Epithelial cell of umbilical artery (primary cell): ENCODE measurements around the gene CHRM4. TPM values are rescaled to one million over a fixed set of nuclear protein-coding genes. Genes with fewer than 3 reads are reported as not detected.

Experiments used
- total RNA-seq: library from RNA; depleted of rRNA; stranded (reverse); fragments of >200 nt; gene quantifications from 2 replicates; pipeline ENCODE4 v1.2.3, GENCODE V29; 2014

CHRM4 gene
- total RNA-seq, result under 0.01 and 0.30 TPM in 2 replicates

GRCh38 chr11:46391578-46392420, at the start of gene CHRM4:
Gene CHRM4, minus strand, starts transcription at chr11:46391776. Its CDS starts 5,219 bp downstream, at chr11:46386557.

DNA sequence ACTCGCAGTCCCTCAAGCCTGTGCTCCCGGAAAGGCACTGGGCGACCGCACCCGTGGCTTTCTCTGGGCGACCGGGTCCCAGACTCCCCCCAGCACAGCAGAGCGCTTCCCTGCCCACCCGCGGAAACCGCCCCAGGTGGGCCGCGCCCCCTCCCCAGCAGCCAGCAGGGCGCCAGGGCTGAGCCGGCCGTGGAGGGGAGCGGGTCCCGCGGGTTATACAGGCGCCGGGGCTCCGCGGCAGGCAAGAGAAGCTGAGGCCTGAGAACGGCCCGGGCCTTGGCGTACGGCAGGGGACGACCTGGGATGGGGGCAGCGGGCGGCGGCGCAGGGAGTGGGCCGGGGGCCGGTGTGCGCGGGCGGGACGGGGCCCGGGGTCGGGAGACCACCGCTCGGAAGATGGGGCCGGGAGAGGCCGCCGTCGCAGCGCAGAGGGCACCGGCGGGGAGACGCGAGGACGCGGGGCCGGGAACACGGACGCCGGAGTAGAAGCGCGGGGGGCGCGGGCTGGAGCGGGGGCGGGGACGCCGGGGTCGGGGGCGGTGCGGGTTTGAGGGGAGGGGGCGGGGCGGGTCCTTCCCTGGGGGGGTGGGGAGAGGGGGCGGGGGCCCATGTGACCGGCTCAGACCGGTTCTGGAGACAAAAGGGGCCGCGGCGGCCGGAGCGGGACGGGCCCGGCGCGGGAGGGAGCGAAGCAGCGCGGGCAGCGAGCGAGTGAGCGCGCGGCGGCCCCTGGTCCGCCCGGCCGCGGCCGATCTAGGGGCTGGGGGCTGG, 10.3 kb downstream of the CHRM4 start, which contains the start of gene MDK:
MDK (plus strand) TSS at position 622 of the 771 bp plus-strand sequence. CDS start 389 bp downstream, outside the sequence.

DNA sequence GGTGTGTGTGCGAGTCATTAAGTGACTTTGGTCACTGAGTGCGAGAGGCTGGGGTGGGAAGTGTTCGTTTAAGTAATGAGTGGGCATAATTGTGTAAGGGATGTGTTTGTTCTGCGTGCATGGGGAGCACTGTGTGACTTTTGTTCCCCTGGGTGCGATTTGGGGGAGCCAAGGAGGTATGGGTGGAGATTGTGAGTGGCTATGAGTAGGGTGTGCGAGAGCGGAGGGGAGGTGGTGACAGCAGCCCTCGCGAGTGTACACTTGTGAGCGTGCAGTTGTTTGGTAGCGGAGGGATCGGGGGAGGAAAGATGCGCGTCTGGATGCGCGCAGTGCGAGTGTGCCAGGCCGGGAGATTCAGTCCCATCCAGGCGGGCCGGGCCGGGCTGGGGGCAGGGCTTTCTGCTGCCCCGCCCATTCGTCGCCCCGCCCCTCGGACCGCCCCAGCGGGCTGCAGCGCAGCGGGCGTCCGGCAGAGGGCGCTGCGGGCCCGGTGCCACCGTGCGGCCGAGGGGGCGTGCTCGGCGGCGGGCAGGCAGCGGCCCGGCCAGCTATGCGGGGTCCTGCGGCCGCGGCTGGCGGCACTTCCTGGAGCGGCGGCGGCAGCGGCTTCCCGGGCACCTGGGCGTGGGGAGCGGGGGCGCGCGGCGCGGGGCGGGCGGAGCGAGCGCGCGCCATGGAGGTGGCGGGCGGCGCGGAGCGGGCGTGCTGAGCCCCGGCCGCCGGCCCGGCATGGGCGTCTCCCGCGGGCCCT, 44.5 kb downstream of the CHRM4 start, which contains the start of gene DGKZ:
DGKZ (plus strand) TSS at position 578 of the 751 bp plus-strand sequence. CDS start 197 bp downstream, outside the sequence.

Other genes starting within 250 kb of the CHRM4 start
- 0.32 and 1.2 TPM in 2 replicates for gene CREB3L1, start 114.1 kb downstream of the CHRM4 start, total RNA-seq
- 48.1 and 57.8 TPM in 2 replicates for gene DGKZ, start 44.3 kb downstream of the CHRM4 start, total RNA-seq
- gene MDK, start 10.1 kb downstream of the CHRM4 start, total RNA-seq, result 78.1 and 82.5 TPM in 2 replicates
- 16.9 and 17.5 TPM in 2 replicates for gene AMBRA1, start 202.2 kb upstream of the CHRM4 start, total RNA-seq
- 3.9 and 4.1 TPM in 2 replicates for gene HARBI1, start 225.5 kb upstream of the CHRM4 start, total RNA-seq
- gene ATG13, start 225.8 kb upstream of the CHRM4 start, total RNA-seq, result 45.1 and 49.0 TPM in 2 replicates